Activated B cell treated with CpG ODN at 0.5 μM for 24 hours (primary cell): ENCODE measurements around the gene DOCK2. TPM values are rescaled to one million over a fixed set of nuclear protein-coding genes. Genes with fewer than 3 reads are reported as not detected.

Source experiments
- ATAC-seq: fragments of 200-7000 bp; cut with Tn5 transposase; one replicate; pipeline ENCODE4 v1.10.0; 2021; ENCODE audit warnings: low read depth, mild to moderate bottlenecking, moderate library complexity
- CTCF ChIA-PET: fragments of 350-600 bp; sonication (Branson Sonifier 250); formaldehyde crosslinking; loops from one replicate; lab custom pipeline; 2021; ENCODE audit warnings: antibody characterized with exemption; lab: Charles Lee
- POLR2A ChIA-PET: fragments of 350-600 bp; sonication (Branson Sonifier 250); formaldehyde crosslinking; loops from one replicate; lab custom pipeline; 2021; ENCODE audit warnings: antibody characterized with exemption; lab: Charles Lee
- DNase-seq: peaks from one replicate; pipeline ENCODE4 v3.0.0; 2022
- H3K27ac Mint-ChIP-seq: one replicate; pipeline ENCODE4 v1.8.0; 2020; ENCODE audit warnings: mixed read lengths
- H3K27me3 Mint-ChIP-seq: one replicate; pipeline ENCODE4 v1.8.0; 2021; ENCODE audit warnings: mixed read lengths
- H3K36me3 Mint-ChIP-seq: one replicate; pipeline ENCODE4 v1.8.0; 2021; ENCODE audit warnings: low read depth, mixed read lengths
- H3K4me1 Mint-ChIP-seq: one replicate; pipeline ENCODE4 v1.8.0; 2021; ENCODE audit warnings: mixed read lengths
- H3K4me3 Mint-ChIP-seq: one replicate; pipeline ENCODE4 v1.8.0; 2020; ENCODE audit warnings: mild to moderate bottlenecking, mixed read lengths
- H3K9me3 Mint-ChIP-seq: one replicate; pipeline ENCODE4 v1.8.0; 2020; ENCODE audit warnings: mixed read lengths
- intact Hi-C: fragments of 100-400 bp; cut with micrococcal nuclease; formaldehyde crosslinking; loops from one replicate; pipeline ENCODE4 v1.15.1; 2024
- total RNA-seq: library from RNA; stranded (reverse); gene quantifications from 2 replicates; pipeline ENCODE4 v1.2.3, GENCODE V29; 2022
- TF ChIP-seq, protein P1 (sequence below): fragments of 200-600 bp; IDR thresholded peaks from one replicate; pipeline ENCODE4 v1.8.0; 2022; ENCODE audit warnings: antibody characterized with exemption, mild to moderate bottlenecking

DOCK2 gene
- total RNA-seq, 1 donor from 2014 or later, result 344 TPM

DNA sequence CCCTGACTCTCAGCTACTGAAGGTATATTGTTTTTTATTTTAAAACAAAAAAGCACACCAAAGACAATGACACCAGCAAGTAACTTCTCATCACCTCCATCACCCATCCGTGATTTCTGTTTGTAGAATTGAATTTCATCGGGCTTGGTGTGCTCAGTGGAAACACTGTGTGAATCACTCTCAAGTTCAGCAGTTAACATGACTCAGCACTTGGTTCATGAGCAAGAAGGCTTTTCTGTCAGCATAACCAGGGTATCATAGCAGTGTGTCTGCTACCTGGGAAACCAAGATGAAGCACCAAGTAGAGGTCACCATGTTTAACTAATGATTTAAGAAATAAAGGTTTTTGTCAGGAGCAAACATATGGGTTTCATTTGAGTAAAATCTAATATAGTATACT is 219.5 kb downstream of the DOCK2 start:
- ATAC-seq, result no peak
- Mint-ChIP-seq H3K36me3 (peaks cover 81% of the 10 kb centered on the region), H3K27ac (no peak overlapping the region), H3K9me3 (no peaks in the 10 kb centered on the region), H3K4me3 (no peak overlapping the region), H3K27me3 (no peaks in the 10 kb centered on the region), H3K4me1 (peaks cover 11% of the 10 kb centered on the region)
- no peak for DNase-seq
- intact Hi-C loops, result no loop called here
- TF ChIP-seq, protein P1, sequence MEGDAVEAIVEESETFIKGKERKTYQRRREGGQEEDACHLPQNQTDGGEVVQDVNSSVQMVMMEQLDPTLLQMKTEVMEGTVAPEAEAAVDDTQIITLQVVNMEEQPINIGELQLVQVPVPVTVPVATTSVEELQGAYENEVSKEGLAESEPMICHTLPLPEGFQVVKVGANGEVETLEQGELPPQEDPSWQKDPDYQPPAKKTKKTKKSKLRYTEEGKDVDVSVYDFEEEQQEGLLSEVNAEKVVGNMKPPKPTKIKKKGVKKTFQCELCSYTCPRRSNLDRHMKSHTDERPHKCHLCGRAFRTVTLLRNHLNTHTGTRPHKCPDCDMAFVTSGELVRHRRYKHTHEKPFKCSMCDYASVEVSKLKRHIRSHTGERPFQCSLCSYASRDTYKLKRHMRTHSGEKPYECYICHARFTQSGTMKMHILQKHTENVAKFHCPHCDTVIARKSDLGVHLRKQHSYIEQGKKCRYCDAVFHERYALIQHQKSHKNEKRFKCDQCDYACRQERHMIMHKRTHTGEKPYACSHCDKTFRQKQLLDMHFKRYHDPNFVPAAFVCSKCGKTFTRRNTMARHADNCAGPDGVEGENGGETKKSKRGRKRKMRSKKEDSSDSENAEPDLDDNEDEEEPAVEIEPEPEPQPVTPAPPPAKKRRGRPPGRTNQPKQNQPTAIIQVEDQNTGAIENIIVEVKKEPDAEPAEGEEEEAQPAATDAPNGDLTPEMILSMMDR, result no peak
- CTCF ChIA-PET, result no interaction called here
- POLR2A ChIA-PET, result no interaction called here

DNA sequence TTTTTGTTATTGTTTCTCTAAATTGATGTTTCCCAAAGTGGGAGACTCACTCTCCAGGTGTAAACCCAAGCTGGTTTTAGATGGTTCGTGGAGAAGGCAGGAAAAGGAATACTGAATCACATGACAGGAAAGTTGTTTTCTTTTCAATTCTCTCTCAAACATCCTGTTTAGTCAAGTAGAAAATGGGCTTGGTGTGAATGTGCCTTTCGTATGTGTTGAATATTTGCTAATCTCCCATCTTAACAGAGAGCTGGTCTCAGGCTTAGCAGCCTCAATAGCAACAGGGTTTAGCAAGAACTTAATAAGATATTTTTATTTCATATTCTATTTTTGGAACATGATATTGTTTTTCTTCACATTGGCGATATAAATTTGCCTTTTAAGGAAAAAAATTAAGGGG is 223.5 kb downstream of the DOCK2 start:
- CTCF ChIA-PET, result no interaction called here
- POLR2A ChIA-PET, result no interaction called here
- H3K36me3 Mint-ChIP-seq, result peaks cover 71% of the 10 kb centered on the region

DNA sequence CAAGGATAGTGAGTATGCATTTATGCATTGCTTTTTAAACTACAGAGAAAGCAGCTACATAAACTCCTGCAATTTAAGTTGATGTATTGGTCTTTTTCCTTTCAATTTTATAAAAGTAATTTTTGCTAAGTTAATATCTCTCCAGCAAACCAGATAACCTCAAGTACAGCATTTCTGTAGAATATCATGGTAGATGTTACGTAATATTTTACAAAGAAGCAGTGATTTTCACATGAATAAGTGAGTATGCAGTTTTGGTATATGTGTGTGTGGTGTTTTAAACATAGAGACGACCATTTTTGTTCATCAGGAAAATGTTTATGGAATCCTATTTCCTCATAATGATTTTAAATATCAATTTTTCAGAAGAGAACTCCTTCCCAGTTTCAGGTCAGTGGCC is 224.4 kb downstream of the DOCK2 start:
- Mint-ChIP-seq H3K27me3 (no peaks in the 10 kb centered on the region), H3K9me3 (no peaks in the 10 kb centered on the region), H3K4me1 (peaks cover 11% of the 10 kb centered on the region), H3K4me3 (no peak overlapping the region), H3K36me3 (peaks cover 68% of the 10 kb centered on the region), H3K27ac (no peak overlapping the region)
- TF ChIP-seq, protein P1, result no peak
- DNase-seq (no peak), ATAC-seq (no peak)
- ChIA-PET POLR2A (no interaction called here), CTCF (no interaction called here)
- intact Hi-C loops, result no loop called here

More for the DNA sequence above, 223.5 kb downstream of the DOCK2 start:
- TF ChIP-seq, protein P1, result no peak
- intact Hi-C loops, result no loop called here
- Mint-ChIP-seq H3K4me1 (peaks cover 11% of the 10 kb centered on the region), H3K9me3 (no peaks in the 10 kb centered on the region), H3K27me3 (no peaks in the 10 kb centered on the region), H3K4me3 (no peak overlapping the region), H3K27ac (peak overlapping the region; percentile 14)
- ATAC-seq (no peak), DNase-seq (no peak)

DNA sequence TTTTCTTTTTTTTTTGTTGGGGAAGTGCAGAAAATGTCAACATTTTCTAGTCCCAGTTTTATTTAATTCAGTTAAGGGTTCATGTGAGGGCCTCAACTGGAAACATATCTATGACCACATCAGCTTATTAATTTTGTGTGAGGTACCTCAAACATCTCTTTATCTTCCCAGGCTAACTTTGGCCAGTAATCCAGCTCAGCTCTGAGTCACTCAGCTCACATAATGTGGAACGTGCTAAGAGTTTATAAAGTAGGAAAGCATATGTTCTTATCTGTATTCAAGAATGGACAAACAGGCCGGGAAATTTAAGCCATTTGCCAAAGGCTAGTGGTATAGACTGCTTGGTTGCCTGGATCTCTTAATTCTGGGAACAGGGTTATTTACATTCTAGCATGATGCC is 224.9 kb downstream of the DOCK2 start:
- no peaks in the 10 kb centered on the region for H3K27me3 Mint-ChIP-seq
- CTCF ChIA-PET, result no interaction called here
- TF ChIP-seq, protein P1, result no peak
- H3K4me3 Mint-ChIP-seq, result no peak overlapping the region
- H3K9me3 Mint-ChIP-seq, result no peaks in the 10 kb centered on the region
- POLR2A ChIA-PET, result no interaction called here
- H3K27ac Mint-ChIP-seq, result no peak overlapping the region
- intact Hi-C loops, result no loop called here
- H3K36me3 Mint-ChIP-seq, result peaks cover 69% of the 10 kb centered on the region
- no peak for ATAC-seq
- DNase-seq, result no peak
- H3K4me1 Mint-ChIP-seq, result peaks cover 11% of the 10 kb centered on the region

DNA sequence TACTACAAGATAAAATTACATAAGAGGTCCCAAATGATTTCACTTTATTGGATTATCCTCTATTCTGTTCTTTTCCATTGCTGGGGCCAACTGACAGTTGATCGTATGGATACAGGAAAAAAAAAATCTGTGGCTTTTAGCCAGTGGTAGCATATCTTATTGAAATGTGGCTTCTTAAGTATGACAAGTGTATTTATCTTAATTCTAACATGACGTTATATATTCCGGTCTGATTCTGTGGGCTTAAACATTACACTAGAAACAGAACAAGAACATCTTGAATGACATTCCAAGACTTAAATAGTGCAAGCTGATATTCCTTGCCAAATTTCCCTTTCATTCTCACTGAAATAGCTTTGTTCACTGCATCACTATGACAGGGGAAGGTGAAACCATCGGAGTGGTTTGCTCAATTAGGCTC is 225.3 kb downstream of the DOCK2 start:
- DNase-seq (no peak), ATAC-seq (no peak)
- H3K27ac Mint-ChIP-seq, result no peak overlapping the region
- H3K4me3 Mint-ChIP-seq, result no peak overlapping the region
- peaks cover 69% of the 10 kb centered on the region for H3K36me3 Mint-ChIP-seq
- intact Hi-C loops, result no loop called here
- ChIA-PET POLR2A (no interaction called here), CTCF (no interaction called here)
- peaks cover 11% of the 10 kb centered on the region for H3K4me1 Mint-ChIP-seq
- TF ChIP-seq, protein P1, result no peak
- no peaks in the 10 kb centered on the region for H3K27me3 Mint-ChIP-seq
- no peaks in the 10 kb centered on the region for H3K9me3 Mint-ChIP-seq
